ENCODE results near the gene STXBP5L. TPM values are rescaled to one million over a fixed set of nuclear protein-coding genes. Genes with fewer than 3 reads are reported as not detected.
A peak's percentile ranks its signal among the peaks of the same experiment; 100 is the strongest.

The STXBP5L gene
- total RNA-seq (not detected), polyA plus RNA-seq (not detected)

DNA sequence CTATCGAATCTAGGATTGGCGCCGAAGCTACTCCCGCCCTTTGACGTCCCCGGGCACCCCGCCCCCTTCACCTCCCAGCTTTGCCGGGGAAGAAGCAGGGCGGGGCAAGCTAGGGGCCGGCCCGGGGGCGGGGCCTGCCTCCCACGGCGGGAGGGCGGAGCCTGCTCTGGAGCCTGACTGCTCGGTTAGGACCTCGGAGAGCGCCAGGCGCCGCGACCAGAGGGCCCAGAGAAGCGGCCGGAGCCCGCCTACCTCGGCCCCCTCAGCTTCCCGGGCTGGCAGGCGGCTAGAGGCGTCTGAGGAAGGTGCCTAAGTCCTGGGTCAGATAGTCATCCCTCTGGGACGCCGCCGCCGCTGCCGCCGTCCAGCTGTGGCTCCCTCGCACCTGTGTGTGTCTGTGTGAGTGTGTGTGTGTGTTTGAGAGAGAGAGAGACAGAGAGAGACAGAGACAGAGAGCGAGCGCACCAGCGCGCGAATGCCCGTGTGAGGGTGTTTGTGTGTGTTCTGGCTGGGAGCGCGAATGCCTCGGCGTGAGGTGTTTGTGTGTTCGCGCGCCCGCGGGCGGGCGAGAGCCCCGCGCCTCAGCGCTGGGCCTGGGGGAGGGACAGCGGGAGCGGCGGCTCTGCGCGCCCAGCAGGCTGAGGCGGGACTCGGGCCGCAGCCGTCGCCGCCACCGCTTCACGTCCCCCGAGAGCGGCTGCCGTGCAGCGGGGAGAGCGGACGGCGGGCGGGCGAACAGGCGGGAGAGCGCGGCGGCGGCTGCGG is at the start of gene STXBP5L:
TSS of gene STXBP5L (plus strand) at position 176 of the 765 bp plus-strand sequence. CDS start 1,374 bp downstream, outside the sequence.
- Histone ChIP-seq H3K9ac (ENCODE audit: low read depth in 1 of 2, low read length in 2 of 2) (no peak within 1 kb of the TSS), H3K9me3 (ENCODE audit: control insufficient read depth in 4 of 4, low read length in 3 of 4) (no peaks in the 10 kb centered on the region), H3K27me3 (ENCODE audit: control insufficient read depth in 4 of 4, insufficient read depth in 4 of 4, low read length in 3 of 4) (peaks cover 0 to 29% (median 8%) of the 10 kb centered on the region in 4 donors), H3K4me1 (ENCODE audit: control insufficient read depth in 4 of 4, insufficient read depth in 4 of 4, low read length in 3 of 4) (peaks cover 8 to 15% (median 11%) of the 10 kb centered on the region in 4 donors), H3K27ac (ENCODE audit: low read depth in 1 of 2, low read length in 2 of 2) (no peak within 1 kb of the TSS), H3K4me3 (ENCODE audit: low read depth in 1 of 3, low read length in 3 of 3) (peak within 1 kb of the TSS; percentile 23 to 53 (median 41)), H3K36me3 (ENCODE audit: control insufficient read depth in 4 of 4, insufficient read depth in 3 of 4, low read depth in 1 of 4, low read length in 3 of 4) (no peaks in the 10 kb centered on the region)
- DNase-seq (ENCODE audit: low spot score), result peak; percentile 78
- TF ChIP-seq, protein P1, sequence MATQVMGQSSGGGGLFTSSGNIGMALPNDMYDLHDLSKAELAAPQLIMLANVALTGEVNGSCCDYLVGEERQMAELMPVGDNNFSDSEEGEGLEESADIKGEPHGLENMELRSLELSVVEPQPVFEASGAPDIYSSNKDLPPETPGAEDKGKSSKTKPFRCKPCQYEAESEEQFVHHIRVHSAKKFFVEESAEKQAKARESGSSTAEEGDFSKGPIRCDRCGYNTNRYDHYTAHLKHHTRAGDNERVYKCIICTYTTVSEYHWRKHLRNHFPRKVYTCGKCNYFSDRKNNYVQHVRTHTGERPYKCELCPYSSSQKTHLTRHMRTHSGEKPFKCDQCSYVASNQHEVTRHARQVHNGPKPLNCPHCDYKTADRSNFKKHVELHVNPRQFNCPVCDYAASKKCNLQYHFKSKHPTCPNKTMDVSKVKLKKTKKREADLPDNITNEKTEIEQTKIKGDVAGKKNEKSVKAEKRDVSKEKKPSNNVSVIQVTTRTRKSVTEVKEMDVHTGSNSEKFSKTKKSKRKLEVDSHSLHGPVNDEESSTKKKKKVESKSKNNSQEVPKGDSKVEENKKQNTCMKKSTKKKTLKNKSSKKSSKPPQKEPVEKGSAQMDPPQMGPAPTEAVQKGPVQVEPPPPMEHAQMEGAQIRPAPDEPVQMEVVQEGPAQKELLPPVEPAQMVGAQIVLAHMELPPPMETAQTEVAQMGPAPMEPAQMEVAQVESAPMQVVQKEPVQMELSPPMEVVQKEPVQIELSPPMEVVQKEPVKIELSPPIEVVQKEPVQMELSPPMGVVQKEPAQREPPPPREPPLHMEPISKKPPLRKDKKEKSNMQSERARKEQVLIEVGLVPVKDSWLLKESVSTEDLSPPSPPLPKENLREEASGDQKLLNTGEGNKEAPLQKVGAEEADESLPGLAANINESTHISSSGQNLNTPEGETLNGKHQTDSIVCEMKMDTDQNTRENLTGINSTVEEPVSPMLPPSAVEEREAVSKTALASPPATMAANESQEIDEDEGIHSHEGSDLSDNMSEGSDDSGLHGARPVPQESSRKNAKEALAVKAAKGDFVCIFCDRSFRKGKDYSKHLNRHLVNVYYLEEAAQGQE (IDR thresholded peaks at IDR 0.05), result peak; percentile 97
- TF ChIP-seq, protein P2, sequence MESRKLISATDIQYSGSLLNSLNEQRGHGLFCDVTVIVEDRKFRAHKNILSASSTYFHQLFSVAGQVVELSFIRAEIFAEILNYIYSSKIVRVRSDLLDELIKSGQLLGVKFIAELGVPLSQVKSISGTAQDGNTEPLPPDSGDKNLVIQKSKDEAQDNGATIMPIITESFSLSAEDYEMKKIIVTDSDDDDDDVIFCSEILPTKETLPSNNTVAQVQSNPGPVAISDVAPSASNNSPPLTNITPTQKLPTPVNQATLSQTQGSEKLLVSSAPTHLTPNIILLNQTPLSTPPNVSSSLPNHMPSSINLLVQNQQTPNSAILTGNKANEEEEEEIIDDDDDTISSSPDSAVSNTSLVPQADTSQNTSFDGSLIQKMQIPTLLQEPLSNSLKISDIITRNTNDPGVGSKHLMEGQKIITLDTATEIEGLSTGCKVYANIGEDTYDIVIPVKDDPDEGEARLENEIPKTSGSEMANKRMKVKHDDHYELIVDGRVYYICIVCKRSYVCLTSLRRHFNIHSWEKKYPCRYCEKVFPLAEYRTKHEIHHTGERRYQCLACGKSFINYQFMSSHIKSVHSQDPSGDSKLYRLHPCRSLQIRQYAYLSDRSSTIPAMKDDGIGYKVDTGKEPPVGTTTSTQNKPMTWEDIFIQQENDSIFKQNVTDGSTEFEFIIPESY (IDR thresholded peaks at IDR 0.05), result no peak
- TF ChIP-seq HNF4A (conservative IDR thresholded peaks at IDR 0.05) (no peak), RAD21 (IDR thresholded peaks at IDR 0.05) (no peak), SP1 (IDR thresholded peaks at IDR 0.05) (no peak), GABPA (IDR thresholded peaks at IDR 0.05 in 1 of 2, conservative IDR thresholded peaks at IDR 0.05 in 1 of 2) (no peak), FOXA2 (IDR thresholded peaks at IDR 0.05) (no peak)
- TF ChIP-seq, protein P3, sequence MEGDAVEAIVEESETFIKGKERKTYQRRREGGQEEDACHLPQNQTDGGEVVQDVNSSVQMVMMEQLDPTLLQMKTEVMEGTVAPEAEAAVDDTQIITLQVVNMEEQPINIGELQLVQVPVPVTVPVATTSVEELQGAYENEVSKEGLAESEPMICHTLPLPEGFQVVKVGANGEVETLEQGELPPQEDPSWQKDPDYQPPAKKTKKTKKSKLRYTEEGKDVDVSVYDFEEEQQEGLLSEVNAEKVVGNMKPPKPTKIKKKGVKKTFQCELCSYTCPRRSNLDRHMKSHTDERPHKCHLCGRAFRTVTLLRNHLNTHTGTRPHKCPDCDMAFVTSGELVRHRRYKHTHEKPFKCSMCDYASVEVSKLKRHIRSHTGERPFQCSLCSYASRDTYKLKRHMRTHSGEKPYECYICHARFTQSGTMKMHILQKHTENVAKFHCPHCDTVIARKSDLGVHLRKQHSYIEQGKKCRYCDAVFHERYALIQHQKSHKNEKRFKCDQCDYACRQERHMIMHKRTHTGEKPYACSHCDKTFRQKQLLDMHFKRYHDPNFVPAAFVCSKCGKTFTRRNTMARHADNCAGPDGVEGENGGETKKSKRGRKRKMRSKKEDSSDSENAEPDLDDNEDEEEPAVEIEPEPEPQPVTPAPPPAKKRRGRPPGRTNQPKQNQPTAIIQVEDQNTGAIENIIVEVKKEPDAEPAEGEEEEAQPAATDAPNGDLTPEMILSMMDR (IDR thresholded peaks at IDR 0.05; ENCODE audit: low read depth, low read length, missing input control), result no peak
- TF ChIP-seq, protein P4, sequence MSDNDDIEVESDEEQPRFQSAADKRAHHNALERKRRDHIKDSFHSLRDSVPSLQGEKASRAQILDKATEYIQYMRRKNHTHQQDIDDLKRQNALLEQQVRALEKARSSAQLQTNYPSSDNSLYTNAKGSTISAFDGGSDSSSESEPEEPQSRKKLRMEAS (IDR thresholded peaks at IDR 0.05), result no peak
- 3% methylated on average over 83 of the region's 83 CpGs for WGBS

DNA sequence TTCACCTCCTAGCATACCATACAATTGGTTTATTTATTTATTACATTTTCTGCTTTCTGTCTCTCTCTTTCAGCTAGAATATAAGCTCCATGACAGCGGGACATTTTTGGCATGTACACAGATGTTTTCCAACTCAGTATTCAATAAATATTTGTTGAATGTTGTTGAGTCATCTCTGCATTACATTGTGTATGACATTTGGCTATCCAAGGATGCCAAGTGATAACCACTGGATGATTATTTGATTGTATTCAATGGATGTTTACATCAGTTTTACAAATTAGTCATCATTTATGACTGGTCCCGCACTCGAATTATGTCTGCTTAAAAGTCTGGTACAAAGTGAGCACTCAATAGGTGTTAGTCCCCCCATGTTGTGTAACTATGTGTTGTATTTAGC is 49.5 kb upstream of the STXBP5L start:
- H3K9me3 ChIP-seq (ENCODE audit: control insufficient read depth in 4 of 4, low read length in 3 of 4), result no peaks in the 10 kb centered on the region
- H3K4me1 ChIP-seq (ENCODE audit: control insufficient read depth in 4 of 4, insufficient read depth in 4 of 4, low read length in 3 of 4), result no peaks in the 10 kb centered on the region
- WGBS, result 87% methylated on average over 3 of the region's 3 CpGs
- no peaks in the 10 kb centered on the region for H3K36me3 ChIP-seq (ENCODE audit: control insufficient read depth in 4 of 4, insufficient read depth in 3 of 4, low read depth in 1 of 4, low read length in 3 of 4)
- no peak overlapping the region for H3K9ac ChIP-seq (ENCODE audit: low read depth in 1 of 2, low read length in 2 of 2)
- H3K27me3 ChIP-seq (ENCODE audit: control insufficient read depth in 4 of 4, insufficient read depth in 4 of 4, low read length in 3 of 4), result peaks cover 0 to 4% (median 0%) of the 10 kb centered on the region in 4 donors
- DNase-seq (ENCODE audit: low spot score), result no peak
- H3K27ac ChIP-seq (ENCODE audit: low read depth in 1 of 2, low read length in 2 of 2), result no peak overlapping the region
- H3K4me3 ChIP-seq (ENCODE audit: low read depth in 1 of 3, low read length in 3 of 3), result no peak overlapping the region
- no peak for TF ChIP-seq GABPA (IDR thresholded peaks at IDR 0.05 in 1 of 2, conservative IDR thresholded peaks at IDR 0.05 in 1 of 2)
- TF ChIP-seq JUND (IDR thresholded peaks at IDR 0.05), result no peak
- no peak for TF ChIP-seq HNF4A (conservative IDR thresholded peaks at IDR 0.05)
- TF ChIP-seq, protein P2 (IDR thresholded peaks at IDR 0.05), result no peak
- no peak for TF ChIP-seq NR2F2 (IDR thresholded peaks at IDR 0.05)
- TF ChIP-seq, protein P5, sequence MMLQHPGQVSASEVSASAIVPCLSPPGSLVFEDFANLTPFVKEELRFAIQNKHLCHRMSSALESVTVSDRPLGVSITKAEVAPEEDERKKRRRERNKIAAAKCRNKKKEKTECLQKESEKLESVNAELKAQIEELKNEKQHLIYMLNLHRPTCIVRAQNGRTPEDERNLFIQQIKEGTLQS (IDR thresholded peaks at IDR 0.05), result no peak
- TF ChIP-seq FOXA2 (IDR thresholded peaks at IDR 0.05), result no peak
- TF ChIP-seq FOXA1 (IDR thresholded peaks at IDR 0.05), result no peak
- TF ChIP-seq RXRA (IDR thresholded peaks at IDR 0.05), result no peak
- no peak for TF ChIP-seq SP1 (IDR thresholded peaks at IDR 0.05)
- TF ChIP-seq, protein P1 (IDR thresholded peaks at IDR 0.05), result no peak
- no peak for TF ChIP-seq HNF4G (IDR thresholded peaks at IDR 0.05)
- no peak for TF ChIP-seq TAF1 (conservative IDR thresholded peaks at IDR 0.05)
- TF ChIP-seq RAD21 (IDR thresholded peaks at IDR 0.05), result no peak

All from liver (tissue), 9 donors.